ENCODE measurements around the gene ENOX2.

The ENOX2 gene

DNA sequence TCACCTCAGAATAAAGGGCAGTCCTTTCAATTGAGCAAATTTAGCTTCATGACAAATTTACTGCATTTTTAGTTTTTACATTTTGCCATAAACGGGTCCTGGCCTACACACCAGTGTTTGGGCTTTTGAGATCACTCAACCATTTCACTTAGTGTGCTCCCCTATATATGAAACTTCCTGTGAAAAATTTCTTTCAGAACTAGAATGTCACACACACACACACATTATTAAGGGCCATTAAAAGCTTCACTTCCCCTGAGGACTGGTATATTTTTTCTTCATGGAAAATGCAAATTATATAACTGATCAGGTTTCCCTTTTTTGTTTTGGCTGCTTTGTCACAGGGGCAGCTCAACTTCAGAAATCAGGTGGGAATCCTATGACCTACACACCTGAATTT, 206.5 kb downstream of the ENOX2 start:
- no peak for DNase-seq (ENCODE audit: low spot score)

DNA sequence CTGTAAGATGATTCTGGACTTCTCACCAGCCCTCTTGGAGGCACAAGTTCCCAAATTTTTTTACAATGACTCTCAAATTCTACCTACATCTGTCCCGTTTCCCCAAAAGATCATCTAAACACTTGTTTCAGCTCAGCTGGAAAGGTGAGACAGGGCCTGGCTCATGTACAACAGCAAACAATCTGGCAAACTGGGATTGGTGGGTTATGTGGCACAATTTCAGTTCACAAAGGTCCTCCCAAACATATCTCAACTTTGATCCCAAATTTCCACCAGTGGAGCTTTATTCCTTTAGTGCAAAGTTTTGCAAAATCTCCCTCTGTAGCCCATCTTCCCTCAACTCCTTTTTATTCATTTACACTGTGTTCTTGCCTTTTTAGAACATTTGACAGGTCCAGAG, 207.1 kb downstream of the ENOX2 start:
- DNase-seq (ENCODE audit: low spot score): no peak

DNA sequence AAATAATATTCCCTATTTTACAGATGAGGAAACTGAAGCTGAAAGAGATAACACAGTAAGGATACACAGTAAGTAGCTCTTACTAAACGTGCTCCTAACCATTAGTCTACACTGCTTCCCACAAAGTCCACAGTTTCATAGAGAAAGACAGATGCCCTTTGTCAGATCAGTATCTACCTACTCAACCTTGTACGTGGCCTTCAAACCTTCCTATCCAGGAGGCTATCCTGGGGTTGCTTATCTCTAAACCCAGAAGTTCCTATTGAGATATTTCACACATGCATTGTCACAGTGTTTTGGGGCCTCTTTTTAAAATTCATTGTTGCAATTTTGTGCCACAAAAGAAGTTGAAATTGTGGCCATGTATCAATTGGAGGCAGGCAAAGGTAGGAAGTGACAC, 208.0 kb downstream of the ENOX2 start:
- DNase-seq (ENCODE audit: low spot score): no peak

DNA sequence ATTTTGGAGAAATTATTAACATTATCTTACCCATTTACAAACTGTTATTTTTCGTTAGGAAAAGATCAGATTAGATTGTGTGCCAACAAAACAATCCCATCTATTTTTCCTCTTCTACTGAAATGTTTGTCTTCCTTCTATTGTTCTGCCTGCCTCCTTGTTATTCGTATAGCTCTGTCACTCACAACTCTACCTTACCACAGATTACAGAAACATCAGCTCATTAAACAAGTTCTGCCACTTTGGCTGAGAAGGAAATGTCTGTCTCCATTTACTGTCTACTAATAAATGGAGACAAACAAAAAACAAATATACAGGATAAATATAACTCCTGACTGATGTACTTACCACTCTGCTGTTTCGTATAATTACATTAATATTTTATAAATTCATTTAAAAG, 211.4 kb downstream of the ENOX2 start:
- DNase-seq (ENCODE audit: low spot score): no peak

DNA sequence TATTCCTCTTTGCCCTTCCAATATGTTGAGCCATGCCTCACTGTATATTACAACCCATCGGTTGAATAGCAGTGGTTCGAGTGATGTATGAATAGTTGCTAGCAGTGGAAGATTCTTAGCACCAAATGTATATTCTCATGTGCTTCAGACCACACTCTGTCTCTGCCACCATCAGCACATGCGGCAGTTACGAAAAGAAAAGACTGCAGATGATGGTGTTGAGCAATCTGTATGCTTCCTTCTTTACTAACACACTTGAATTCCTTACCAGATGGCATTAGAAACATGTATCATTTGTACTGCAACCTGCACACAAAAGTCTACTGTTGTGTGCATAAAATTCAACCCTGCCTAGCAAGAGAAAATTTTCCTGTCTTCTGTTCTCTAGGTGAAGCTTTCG, 214.6 kb downstream of the ENOX2 start:
- DNase-seq (ENCODE audit: low spot score): no peak

DNA sequence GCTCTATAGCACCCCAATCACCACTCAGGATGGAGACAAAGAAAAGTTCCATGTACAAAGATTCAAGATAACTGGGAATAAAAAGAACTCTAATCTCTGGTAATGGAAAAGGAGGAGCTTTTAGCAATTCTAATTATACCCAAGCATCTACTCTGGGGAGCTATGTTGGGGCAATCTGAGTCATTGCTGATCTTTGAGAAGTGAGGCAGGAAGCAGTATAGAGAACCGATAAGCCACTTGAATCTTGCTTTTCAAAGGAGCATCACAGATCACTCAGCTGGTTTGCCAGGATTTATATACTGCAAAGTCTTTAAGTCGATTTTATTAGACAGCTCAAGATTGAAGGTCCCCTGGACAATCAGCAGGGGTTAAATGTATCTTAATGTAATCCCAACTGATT, 220.0 kb downstream of the ENOX2 start:
- no peak for DNase-seq (ENCODE audit: low spot score)

DNA sequence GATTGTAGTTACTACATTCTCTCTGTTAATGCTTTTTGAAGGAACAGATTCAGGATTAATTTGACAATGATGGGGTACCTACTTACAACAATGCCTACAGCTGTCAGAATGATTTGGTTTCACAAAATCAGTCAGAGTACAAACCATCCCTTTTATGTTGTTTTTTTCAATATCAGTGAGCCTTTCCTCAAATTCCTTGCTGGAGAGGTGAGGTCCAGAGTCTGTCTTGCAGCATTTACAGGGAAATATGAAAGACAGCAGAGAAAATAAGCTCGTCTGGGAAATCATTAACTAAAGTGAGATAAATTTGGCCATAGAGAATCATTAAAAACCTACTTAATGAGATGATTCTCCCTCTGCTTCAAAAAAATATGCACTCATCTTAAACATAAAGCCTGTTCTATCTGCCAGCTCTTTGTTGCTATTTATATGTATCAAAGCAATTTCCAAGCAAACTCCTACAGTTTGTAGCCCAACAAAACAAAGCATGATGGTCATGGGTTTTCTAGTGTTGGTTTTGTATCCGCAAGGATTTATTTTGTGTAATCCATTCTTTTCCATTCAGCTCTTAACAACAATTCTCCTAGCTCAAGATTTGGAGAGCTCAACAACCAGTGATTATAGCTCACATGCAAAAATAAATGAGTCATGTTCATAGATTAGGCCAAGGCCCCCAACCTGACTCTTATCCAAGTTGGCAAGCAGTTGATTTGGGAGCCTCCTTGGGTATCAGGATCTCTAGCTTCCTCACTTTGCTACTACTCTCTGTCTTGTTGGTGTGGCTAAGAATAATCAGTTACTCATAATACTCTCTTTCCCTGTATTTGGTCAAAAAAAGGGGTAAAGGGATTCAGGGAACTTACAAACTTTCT, 222.6 kb downstream of the ENOX2 start:
- no peak for DNase-seq (ENCODE audit: low spot score)

DNA sequence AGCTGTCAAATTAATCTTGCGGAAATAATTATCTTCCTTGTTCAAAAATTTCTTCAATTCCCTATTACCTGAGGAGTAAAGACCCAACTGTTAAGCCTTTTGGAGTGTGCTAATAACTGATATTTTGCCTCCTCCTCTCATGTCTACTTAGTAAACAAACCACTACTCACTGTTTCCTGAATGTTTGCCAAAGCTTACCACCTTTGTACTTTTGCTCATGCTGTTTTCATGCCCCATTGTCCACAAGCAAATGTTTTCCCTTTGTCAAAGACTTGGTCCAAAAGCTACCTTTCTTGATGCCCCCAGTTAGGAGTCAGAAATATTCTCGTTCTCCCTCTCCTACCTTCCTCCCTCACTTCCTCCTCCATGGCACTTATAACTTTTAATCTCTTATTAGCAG, 226.1 kb downstream of the ENOX2 start:
- no peak for DNase-seq (ENCODE audit: low spot score)

DNA sequence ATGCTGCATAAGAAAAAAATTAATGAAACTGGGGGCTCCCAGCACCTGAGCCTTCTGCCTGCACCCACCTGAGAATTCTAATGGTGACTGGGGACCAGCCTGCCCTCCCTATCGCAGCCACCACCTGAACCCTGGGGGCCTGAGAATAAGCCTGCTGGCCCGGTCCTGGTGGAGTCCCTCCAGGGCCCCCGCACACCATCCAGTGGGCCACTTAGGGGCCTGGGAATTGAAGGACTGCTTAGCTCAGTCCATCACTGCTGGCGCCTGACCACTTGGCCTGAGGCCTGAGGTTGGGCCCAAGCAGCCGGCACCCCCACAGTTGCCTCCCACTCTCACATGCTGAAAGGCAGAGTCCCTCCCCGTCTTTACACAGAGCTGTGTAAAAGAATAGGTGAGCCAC, 230.8 kb downstream of the ENOX2 start:
- no peak for DNase-seq (ENCODE audit: low spot score)

DNA sequence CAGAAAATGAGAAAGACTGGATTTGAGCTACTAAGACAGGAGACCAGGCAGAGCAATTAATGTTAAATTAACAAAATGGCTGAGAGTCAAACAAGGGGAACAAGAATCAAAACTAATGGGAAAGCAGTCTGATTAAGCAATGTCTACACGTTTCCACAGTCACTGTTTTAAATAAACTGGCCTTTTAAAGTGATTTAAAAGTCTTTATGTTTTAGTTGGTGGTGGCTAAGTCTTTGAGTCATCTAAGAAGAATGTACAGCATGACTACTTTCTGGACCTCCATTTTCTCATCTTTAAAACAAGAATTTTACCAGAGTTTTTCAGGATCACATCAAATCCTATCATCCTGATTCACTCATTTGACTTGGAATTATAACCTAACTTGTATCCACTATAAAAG, 233.8 kb downstream of the ENOX2 start:
- no peak for DNase-seq (ENCODE audit: low spot score)

DNA sequence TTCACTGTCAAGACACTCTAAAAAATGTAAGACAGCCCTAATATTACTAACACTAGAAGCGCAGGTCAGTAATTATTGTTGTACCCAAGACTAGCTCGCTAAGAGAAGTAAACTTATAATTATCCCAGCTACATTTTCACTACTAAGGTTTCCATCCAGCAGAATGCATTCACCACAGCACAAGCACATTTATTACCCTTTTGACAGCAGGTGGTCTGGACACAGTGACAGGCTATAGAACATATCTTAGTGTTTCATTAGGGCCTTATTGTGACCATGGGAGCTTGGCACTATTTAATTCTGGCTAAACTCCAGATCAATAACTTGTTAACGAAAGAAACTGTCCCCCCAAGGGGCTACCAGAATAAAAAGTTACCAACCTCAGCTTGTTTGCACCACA, 237.7 kb downstream of the ENOX2 start:
- no peak for DNase-seq (ENCODE audit: low spot score)

DNA sequence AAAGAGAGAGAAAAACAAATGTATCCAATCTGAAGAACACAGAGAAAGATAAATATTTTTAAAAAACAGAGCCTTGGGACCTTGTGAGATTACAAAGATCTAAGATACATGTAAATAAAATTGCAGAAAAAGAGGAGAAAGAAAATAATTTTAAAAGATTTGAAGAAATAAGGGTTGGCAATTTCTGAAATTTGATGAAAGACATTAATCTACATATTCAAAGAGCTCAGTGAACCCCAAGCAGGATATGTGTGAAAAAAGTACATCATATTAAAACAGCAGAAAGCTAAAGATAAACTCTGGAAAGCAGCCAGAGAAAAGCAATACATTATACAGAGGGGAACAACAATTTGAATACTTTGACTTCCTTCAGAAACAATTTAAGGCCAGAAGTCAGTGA, 244.7 kb downstream of the ENOX2 start:
- no peak for DNase-seq (ENCODE audit: low spot score)

DNA sequence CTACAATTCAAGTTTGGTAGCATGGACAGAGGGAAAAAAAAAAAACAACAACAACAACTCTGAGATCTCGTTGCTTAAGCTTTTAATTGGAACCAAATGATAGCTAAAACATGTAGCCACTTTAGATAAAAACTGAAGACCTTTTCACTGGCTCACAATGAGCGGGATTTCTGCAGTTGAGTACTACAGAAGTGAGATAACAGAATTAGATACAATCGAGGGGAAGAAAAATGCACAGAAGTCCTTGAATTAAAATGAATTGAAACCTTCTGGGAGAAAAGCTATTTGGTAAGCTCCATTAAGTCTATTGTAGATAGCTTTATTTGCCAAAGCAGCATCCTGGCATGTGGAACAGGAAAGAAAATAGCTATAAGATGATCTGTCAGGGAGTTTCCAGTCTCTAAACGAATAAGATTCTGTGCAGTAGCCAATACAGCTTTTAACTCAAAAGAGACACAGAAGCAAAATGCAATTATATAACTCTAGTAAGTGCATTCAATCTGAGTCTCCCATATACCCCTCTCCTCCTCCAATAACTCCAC, 248.5 kb downstream of the ENOX2 start:
- DNase-seq (ENCODE audit: low spot score): no peak

DNA sequence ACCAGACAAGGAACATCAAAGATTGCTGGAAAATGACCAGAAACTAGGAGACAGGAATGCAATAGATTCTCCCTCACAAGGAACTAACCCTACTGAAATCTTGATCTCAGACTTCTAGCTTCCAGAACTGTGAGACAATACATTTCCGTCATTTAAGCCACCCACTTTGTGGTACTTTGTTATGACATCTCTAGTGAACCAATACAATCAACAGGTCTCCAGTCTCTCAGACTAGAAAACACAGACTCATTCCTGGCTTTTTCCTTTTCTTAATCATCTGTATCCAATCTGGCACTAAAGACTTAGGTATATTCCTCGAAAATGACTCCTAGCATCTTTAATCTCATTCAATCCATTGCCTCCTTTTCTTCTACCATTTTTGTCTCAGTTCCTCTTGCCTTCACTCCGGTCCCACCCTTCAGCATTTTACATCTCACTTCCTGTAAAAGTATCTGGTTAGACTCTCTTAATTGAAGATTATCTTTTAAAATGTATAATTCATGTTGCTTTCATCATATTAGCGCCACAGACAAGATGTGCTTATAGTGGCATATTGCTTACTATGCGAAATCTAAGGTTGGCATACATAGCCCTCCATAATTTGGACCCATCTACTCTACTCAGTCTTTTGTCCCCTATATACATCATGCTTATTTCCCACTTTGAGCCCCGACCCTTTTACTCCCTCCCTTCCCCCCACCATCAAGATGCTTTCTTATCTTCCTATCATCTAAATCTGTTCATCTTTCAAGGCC, 250.0 kb downstream of the ENOX2 start:
- DNase-seq (ENCODE audit: low spot score): no peak

DNA sequence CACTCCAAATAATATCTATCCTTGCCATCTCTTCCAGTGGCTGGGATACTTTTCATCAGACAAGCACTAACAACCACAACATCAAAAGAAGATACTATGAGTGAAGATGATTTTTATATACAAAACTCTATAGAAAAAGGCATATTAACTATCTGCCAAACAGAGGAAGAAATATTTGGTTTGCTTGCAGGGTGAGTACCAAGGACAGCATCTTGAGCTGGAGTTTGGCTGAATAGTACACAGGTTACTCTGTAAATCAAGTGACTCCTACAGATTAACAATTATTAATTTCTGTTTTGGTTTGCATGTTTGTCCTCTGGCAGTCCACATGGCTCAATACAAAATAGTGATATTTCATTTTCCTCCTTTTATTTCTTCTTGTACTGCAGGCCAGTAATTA, 253.3 kb downstream of the ENOX2 start:
- DNase-seq (ENCODE audit: low spot score): no peak

DNA sequence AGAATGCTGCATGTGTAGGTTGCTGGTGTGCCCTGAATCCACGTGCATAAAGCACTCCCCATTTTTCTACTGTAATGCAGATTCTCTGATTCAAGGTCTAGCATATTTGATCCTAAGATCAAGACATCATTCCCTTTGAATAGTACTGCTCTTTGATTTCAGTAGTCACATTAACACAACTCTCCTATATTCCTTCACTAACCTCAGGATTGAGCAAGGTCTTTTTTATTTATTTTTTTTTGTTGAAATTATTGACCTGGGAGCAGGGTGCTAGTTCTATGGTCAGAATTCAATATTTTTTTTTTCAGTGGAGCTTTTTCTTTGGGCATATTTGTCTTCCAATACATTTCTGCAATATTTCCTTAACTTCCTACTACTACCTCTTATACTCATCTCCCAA, 255.5 kb downstream of the ENOX2 start:
- DNase-seq (ENCODE audit: low spot score): no peak

DNA sequence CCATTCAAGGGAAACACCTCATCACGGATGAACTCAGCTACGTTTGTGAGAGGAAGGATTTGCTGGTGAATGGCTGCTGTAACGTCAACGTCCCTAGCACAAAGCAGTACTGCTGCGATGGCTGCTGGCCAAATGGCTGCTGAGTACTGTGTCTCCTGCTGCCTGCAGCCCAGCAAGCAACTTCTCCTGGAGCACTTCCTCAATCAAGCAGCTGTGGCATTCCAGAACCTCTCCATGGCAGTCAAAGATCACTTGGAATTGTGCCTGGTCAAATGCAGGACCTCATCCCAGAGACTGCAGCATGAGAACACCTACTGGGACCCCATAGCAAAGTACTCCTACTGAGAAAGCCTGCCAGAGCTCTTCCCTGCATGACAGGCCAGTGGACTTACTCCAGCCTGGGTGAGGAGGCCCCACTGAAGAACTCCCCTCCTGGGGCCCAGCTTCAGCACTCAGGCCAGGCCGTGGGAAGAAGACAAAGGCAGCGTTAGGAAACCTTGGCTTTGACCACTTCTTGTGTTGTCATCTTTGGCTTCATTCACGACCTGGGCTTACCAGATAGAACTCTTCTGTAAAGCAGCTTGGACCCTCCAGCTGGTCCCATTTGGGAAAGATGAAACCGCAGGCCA, 256.9 kb downstream of the ENOX2 start:
- no peak for DNase-seq (ENCODE audit: low spot score)

DNA sequence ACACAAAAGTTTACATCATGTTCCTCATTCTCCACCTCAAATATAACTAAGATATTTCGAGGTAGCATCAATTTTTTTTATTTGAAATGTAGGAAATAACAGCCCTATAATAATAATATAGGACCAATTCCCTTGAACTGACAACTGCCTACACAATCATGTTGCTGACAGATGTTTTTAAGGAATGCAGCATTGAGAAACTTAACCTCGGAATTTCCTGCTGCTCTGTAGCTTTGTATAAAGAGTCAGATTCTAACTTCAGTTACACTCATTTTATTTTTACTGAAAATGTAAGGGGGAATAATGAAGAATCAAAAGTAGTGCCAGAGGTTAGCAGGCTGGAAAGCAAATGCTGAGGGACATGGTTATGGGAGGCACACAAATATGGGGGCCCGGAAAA, 265.4 kb downstream of the ENOX2 start:
- DNase-seq (ENCODE audit: low spot score): no peak

DNA sequence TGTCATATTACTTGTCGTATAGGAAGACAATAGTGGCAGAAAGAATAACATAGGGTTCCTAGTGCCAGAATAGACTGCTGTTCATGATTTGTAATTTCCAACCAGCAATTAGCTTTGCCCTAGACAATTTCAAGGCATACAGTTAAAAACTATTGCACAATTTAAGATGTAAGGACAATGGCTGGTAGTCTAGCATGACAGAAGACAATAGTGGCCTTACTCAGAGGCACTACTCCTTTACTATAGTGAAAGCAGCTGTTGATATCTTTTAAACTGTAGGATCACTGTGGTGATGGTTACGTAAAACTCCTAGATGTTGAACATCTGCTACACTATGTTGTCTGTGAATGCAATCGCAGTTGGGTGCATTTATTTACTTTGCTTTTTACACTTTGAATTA, 266.7 kb downstream of the ENOX2 start:
- no peak for DNase-seq (ENCODE audit: low spot score)

DNA sequence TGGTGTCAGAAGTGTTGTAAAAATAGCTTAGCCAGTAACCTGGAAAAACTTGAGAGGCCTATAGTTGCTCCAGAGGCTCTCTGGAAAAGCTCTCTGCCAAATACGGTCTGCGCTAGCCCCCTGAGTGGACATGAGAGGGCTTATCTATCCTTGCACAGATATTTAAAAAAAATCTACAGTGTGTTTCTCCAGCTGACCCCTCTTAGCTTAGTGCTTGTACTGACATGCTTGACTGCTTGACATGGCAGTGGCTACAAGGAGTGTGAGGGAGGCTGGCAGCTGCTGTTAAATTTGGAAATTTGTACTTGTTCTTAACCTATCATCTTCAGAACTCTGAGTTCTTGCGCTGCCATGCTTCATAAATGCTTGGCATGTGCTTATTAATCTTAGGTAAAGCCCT, 272.0 kb downstream of the ENOX2 start:
- no peak for DNase-seq (ENCODE audit: low spot score)

DNA sequence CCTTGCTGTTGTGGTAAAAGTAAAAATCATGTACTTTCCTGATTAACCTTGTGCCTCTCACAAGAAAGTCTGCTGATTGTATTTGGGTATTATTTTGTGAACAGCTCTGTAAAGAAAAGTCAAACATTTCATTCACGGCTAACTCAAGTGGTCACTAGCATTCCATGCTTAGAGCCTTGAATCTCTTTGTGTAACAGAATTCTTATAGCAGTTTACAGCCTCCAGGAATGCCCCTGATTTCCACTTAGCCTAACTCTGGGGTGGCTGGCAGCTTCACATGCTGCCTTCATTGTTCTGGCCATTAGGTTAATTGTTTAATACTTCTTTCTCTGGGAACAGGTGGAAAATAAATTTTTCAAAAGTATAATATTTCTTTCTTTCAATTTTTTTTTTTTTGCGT, 274.5 kb downstream of the ENOX2 start:
- DNase-seq (ENCODE audit: low spot score): no peak

DNA sequence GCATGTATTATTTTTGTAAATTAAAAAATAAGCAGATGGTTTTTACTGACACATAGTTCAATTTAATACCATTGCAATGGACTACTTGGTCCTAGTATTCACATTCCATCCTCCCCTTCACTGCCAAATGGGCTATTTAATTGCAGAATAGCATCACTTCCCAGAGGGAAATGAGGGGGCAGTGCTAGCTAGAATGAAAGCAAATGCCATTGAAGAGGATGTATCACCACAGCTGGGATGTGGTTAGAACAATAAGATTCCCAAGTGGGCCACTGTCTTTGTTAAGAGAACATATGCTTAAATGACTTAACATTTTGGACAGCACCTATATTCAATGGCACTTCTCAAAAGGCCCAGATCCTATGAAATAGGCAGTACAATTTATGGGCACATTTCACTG, 276.5 kb downstream of the ENOX2 start:
- no peak for DNase-seq (ENCODE audit: low spot score)

DNA sequence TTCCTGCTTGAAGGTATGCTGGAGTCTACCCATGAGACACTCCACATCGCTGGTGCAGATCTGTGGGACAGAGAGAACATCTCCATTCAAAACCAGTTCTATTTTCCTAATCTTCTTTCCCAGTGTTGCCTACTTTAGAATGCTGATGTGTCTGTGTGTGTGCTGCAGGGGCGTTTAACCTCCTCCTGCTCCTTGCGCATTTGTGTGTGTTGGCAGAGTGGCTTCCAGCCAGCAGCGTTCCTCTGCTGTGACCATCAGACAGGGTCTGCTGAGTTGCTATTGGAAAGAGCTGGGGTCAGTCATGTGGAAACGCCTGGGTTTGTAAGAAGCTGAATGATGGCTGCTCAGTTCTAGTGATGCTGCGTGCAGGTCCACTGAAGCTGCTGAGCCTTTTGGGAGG, 277.6 kb downstream of the ENOX2 start:
- DNase-seq (ENCODE audit: low spot score): no peak

Data from kidney capillary endothelial cell (primary cell).